ENCODE results near the gene SGMS1.

- TF ChIP-seq CTCF (IDR thresholded peaks at IDR 0.05), result no peak
- no peak for TF ChIP-seq EP300 (IDR thresholded peaks at IDR 0.05; ENCODE audit: borderline replicate concordance in 1 of 2, low read depth in 1 of 2, low read length in 1 of 2)
- TF ChIP-seq RAD21 (IDR thresholded peaks at IDR 0.05; ENCODE audit: low read length), result no peak
- no peak for TF ChIP-seq EZH2phosphoT487 (IDR thresholded peaks at IDR 0.05; ENCODE audit: borderline replicate concordance, low read depth)
- TF ChIP-seq NRF1 (IDR thresholded peaks at IDR 0.05; ENCODE audit: low read depth, low read length), result no peak
- no peak for TF ChIP-seq JUND (IDR thresholded peaks at IDR 0.05)
- TF ChIP-seq RFX5 (IDR thresholded peaks at IDR 0.05; ENCODE audit: low read length), result no peak
These were observed 171.2 kb downstream of the SGMS1 start for GRCh38 chr10:50452603-50453002.
